Breast epithelium (tissue), 4 donors: ENCODE measurements around the gene RBM18. TPM values are rescaled to one million over a fixed set of nuclear protein-coding genes. Genes with fewer than 3 reads are reported as not detected.

Experiments
- DNase-seq, 2 donors: peaks; one replicate each; pipeline ENCODE4 v3.0.0-alpha.2; 2019; ENCODE audit warnings: low spot score in 2 of 2
- H3K27ac ChIP-seq, 2 donors: fragments of 200-600 bp; sonication (generic) in 1 of 2; one replicate each; pipeline ENCODE4 v1.5.1; 2016 to 2019; ENCODE audit warnings: mild to moderate bottlenecking in 1 of 2
- H3K27me3 ChIP-seq, 2 donors: fragments of 200-600 bp; sonication (generic) in 1 of 2; one replicate each; pipeline versions ENCODE4 v1.5.1 to v1.6.0; 2017 to 2019; ENCODE audit warnings: control low read depth in 1 of 2, mild to moderate bottlenecking in 1 of 2
- H3K36me3 ChIP-seq: fragments of 200-600 bp; one replicate; pipeline ENCODE4 v1.5.1; 2019
- H3K4me1 ChIP-seq, 2 donors: fragments of 200-600 bp; sonication (generic); one replicate each; pipeline ENCODE4 v1.5.1; 2016 to 2019; ENCODE audit warnings: control low read depth in 1 of 2
- H3K4me3 ChIP-seq, 3 donors: fragments of 200-600 bp; sonication (generic); 1 replicate in 2 of 3; 2 replicates in 1 of 3; pipeline ENCODE4 v1.5.1; 2016 to 2019; ENCODE audit warnings: mild to moderate bottlenecking in 3 of 3, moderate library complexity in 2 of 3
- H3K9me3 ChIP-seq, 2 donors: fragments of 200-600 bp; sonication (generic) in 1 of 2; one replicate each; pipeline ENCODE4 v1.5.1; 2016 to 2019; ENCODE audit warnings: control low read depth in 1 of 2
- POLR2A ChIP-seq: fragments of 450-650 bp; IDR thresholded peaks from one replicate; pipeline ENCODE4 v1.6.1; 2016; ENCODE audit warnings: antibody characterized with exemption, mild to moderate bottlenecking, moderate library complexity
- POLR2AphosphoS5 ChIP-seq, 3 donors: sonication (generic); formaldehyde crosslinking; IDR thresholded peaks; one replicate each; pipeline ENCODE4 v1.6.1; 2017; ENCODE audit warnings: antibody characterized with exemption in 3 of 3
- intact Hi-C: fragments of 100-400 bp; cut with DNase I; formaldehyde crosslinking; loops from one replicate; pipeline ENCODE4 v1.15.1; 2023; ENCODE audit warnings: low total_unique reads
- total RNA-seq, 3 donors: library from RNA; depleted of rRNA; stranded (reverse); fragments of >200 nt; gene quantifications; one replicate each; pipeline ENCODE4 v1.1.0, GENCODE V29; 2016
- TF ChIP-seq, protein P1 (sequence below), 3 donors: fragments of 450-650 bp; IDR thresholded peaks; one replicate each; pipeline ENCODE4 v1.5.1; 2016 to 2017; ENCODE audit warnings: antibody characterized with exemption in 3 of 3, mild to moderate bottlenecking in 3 of 3, moderate library complexity in 3 of 3

RBM18 gene
- total RNA-seq, 3 donors from 2014 or later, result 10.4 to 20.9 (median 13.4) TPM

DNA sequence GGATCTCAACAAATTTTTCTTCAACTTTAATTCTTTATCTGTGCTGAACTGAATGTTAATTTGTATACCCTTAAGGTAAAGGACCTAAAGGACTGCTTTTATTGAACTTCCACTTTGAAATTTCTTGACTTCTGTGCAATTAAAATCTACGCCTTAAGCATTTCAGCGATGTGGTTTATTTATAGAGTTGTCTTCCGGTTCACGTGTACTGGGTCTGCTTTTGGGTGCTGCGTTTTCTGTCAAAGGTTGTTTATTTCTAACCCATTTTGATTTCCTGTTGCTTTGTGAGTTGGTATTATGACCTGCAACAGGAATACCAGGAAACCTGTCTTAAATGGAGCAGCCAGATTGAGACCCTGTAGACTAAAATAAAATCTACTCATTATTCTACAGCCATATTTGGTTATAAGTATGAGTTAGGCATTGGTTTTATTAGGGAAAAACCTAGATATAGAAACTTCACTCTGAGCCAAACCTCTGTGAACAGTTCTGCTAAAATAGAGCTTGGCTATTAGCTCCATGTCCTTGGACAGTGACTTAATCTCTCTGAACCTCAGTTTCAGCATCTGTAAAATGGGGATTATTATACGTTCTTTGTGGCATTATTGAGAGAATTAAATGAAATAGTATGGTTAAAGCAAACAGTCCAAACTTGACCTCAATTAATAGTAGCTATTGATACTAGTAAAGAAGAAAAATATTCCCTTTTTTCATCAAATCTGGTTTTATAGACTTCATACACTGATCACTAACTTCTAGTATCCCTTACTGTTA lies 3.6 kb upstream of the RBM18 start:
- Histone ChIP-seq H3K36me3 (no peaks in the 10 kb centered on the region), H3K27me3 (no peaks in the 10 kb centered on the region), H3K9me3 (no peaks in the 10 kb centered on the region), H3K4me3 (no peak overlapping the region), H3K4me1 (peaks cover 2 to 7% of the 10 kb centered on the region in 2 donors), H3K27ac (no peak overlapping the region)
- TF ChIP-seq POLR2AphosphoS5 (IDR thresholded peaks at IDR 0.05) (no peak), POLR2A (no peak)
- TF ChIP-seq, protein P1, sequence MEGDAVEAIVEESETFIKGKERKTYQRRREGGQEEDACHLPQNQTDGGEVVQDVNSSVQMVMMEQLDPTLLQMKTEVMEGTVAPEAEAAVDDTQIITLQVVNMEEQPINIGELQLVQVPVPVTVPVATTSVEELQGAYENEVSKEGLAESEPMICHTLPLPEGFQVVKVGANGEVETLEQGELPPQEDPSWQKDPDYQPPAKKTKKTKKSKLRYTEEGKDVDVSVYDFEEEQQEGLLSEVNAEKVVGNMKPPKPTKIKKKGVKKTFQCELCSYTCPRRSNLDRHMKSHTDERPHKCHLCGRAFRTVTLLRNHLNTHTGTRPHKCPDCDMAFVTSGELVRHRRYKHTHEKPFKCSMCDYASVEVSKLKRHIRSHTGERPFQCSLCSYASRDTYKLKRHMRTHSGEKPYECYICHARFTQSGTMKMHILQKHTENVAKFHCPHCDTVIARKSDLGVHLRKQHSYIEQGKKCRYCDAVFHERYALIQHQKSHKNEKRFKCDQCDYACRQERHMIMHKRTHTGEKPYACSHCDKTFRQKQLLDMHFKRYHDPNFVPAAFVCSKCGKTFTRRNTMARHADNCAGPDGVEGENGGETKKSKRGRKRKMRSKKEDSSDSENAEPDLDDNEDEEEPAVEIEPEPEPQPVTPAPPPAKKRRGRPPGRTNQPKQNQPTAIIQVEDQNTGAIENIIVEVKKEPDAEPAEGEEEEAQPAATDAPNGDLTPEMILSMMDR (IDR thresholded peaks at IDR 0.05), result no peak
- DNase-seq, result no peak
- intact Hi-C loops, result no loop called here

DNA sequence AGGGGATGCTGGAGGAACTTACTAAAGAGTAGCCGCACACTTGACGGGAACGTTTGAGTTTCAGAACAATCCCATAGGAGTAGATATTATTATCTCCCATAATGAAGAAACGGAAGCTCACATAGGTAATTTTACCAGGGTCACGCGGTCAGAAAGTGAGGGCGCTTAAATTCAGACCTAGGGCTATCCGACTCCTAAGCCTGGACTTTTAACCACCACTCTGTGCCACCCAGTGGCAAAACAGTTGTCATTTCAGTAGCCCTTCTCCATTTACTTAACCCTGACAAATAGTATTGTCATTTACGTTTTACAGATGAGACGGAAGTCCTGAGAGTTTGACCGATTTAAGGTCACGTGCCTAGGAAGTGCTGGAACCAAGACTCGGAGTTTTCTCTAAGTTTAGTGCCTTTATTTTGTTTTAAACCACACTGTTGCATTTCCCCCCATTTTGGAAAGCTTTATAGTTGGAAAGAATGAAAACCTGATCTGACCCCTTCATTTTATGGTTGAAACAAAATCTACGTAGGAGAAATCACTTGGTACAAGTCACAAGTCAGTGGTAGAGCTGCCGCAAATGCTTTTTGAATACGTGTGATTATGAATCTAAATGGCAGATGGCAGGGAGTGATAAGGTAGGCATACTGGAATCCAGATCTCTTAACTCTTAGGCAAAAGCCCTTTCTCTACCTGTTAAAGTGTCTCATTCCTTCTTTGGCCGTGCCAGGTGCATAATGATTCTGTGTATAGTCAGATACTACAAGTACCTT lies 692 bp upstream of the RBM18 start:
- TF ChIP-seq, protein P1 (IDR thresholded peaks at IDR 0.05), result peak in 1 of 3 donors; percentile 30
- TF ChIP-seq POLR2A, result no peak
- H3K4me3 ChIP-seq, result peak overlapping the region; percentile 74 to 80 (median 77)
- no peaks in the 10 kb centered on the region for H3K36me3 ChIP-seq
- H3K27ac ChIP-seq, result peak overlapping the region; percentile 98
- no peaks in the 10 kb centered on the region for H3K27me3 ChIP-seq
- DNase-seq, result no peak
- no peaks in the 10 kb centered on the region for H3K9me3 ChIP-seq
- intact Hi-C loops, result no loop called here
- peaks cover 2 to 25% of the 10 kb centered on the region in 2 donors for H3K4me1 ChIP-seq

DNA sequence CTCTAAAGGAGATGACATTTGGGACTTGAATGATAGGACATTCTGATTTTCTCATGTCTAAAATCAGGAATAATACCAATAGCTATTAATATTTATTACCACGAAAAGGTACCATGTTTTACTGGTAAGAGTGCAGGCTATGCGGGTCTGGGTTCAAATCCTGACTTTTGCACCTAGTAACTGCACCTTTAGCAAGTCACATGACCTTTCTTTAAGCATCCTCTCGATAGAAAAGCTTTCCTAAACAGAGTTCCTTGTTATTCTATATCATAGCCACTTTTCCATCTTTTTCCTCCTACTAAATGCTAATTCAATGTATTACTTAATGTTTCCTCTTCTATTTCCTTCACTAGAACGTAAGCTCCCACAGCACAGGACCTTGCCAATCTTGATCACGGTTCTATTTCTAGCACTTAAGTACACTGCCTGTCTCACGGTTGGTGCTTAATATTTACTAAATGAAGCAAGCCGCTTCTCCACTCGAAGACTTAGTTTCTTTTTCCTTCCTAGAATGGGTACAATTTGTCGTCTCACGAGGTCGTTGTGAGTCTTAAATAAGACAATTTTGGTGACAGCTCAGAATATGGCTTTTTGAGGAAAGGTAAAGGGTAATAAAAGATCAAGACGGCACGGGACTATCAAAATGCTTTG lies 816 bp downstream of the RBM18 start:
- TF ChIP-seq POLR2AphosphoS5 (IDR thresholded peaks at IDR 0.05) (no peak), POLR2A (no peak)
- TF ChIP-seq, protein P1 (IDR thresholded peaks at IDR 0.05), result no peak
- Histone ChIP-seq H3K4me1 (peaks cover 2 to 25% of the 10 kb centered on the region in 2 donors), H3K9me3 (no peaks in the 10 kb centered on the region), H3K36me3 (no peaks in the 10 kb centered on the region), H3K27me3 (no peaks in the 10 kb centered on the region), H3K27ac (peak overlapping the region; percentile 98), H3K4me3 (peak overlapping the region; percentile 74 to 80 (median 77))
- intact Hi-C loops, result no loop called here
- no peak for DNase-seq

DNA sequence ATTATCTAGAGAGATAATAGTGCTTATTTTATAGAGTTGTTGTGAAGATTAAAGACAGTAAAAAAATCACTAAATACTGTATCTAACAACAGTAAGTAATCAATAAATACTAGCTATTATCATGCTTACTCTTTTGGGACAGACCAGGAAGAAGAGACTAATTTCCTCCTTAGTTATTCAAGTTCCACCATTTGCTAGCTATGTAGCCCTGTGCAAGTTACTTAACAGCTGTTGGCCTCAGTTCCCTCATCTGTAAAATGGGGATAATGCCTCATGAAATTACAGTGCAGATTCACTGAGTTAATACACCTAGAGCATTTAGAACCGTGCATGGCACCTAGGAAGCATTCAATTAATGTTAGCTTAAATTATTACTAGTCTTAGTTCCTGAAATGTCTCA lies 2.6 kb downstream of the RBM18 start:
- Histone ChIP-seq H3K27me3 (no peaks in the 10 kb centered on the region), H3K36me3 (no peaks in the 10 kb centered on the region), H3K27ac (peak overlapping the region; percentile 60 to 98), H3K9me3 (no peaks in the 10 kb centered on the region), H3K4me3 (no peak overlapping the region), H3K4me1 (peaks cover 2 to 25% of the 10 kb centered on the region in 2 donors)
- DNase-seq, result no peak
- intact Hi-C loops, result no loop called here
- TF ChIP-seq POLR2AphosphoS5 (IDR thresholded peaks at IDR 0.05) (no peak), POLR2A (no peak)
- TF ChIP-seq, protein P1 (IDR thresholded peaks at IDR 0.05), result no peak
